Measurements from ENCODE around the gene ITPR1.

The ITPR1 gene

GRCh38 chr3:4637265-4637664 lies 144.1 kb downstream of the ITPR1 start:
- ChIA-PET CTCF (no interaction called here), POLR2A (ENCODE audit: low non-redundant PET) (no interaction called here)

GRCh38 chr3:4641863-4642563 lies 148.9 kb downstream of the ITPR1 start:
- no peak for DNase-seq (ENCODE audit: low spot score)
- ChIA-PET CTCF (interaction anchor here (1.7 kb wide), 1 partner anchor 8 kb away, joined by 5 read pairs; no protein-coding TSS in a partner anchor), POLR2A (ENCODE audit: low non-redundant PET) (no interaction called here)
- TF ChIP-seq, protein P1, sequence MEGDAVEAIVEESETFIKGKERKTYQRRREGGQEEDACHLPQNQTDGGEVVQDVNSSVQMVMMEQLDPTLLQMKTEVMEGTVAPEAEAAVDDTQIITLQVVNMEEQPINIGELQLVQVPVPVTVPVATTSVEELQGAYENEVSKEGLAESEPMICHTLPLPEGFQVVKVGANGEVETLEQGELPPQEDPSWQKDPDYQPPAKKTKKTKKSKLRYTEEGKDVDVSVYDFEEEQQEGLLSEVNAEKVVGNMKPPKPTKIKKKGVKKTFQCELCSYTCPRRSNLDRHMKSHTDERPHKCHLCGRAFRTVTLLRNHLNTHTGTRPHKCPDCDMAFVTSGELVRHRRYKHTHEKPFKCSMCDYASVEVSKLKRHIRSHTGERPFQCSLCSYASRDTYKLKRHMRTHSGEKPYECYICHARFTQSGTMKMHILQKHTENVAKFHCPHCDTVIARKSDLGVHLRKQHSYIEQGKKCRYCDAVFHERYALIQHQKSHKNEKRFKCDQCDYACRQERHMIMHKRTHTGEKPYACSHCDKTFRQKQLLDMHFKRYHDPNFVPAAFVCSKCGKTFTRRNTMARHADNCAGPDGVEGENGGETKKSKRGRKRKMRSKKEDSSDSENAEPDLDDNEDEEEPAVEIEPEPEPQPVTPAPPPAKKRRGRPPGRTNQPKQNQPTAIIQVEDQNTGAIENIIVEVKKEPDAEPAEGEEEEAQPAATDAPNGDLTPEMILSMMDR (conservative IDR thresholded peaks at IDR 0.05; ENCODE audit: low read depth): no peak
- no peak overlapping the region for H3K27ac ChIP-seq

More at GRCh38 chr3:4637265-4637664, 144.1 kb downstream of the ITPR1 start:
- no peak overlapping the region for H3K27ac ChIP-seq
- TF ChIP-seq, protein P1 (conservative IDR thresholded peaks at IDR 0.05; ENCODE audit: low read depth): no peak
- no peak for DNase-seq (ENCODE audit: low spot score)

DNA sequence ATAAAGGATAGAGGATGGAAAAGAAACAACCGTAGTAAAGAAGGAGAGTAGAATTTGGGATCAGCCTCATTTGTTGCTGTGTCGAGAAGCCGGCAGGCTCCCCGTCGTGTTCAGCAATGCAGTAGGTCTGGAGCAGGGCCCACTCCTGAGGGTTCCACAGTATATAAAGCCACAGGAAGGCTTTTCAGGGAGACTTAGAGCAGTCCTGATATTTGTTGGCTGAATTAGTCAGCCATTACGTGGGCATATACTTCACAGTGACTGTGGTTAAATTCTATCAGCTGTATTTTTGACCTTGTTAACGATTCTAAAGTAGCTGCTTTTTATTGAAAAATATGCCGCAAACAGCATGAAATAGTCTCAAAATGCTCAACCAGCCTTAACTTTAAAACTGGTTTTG lies 149.5 kb downstream of the ITPR1 start:
- TF ChIP-seq, protein P1 (conservative IDR thresholded peaks at IDR 0.05; ENCODE audit: low read depth): no peak
- H3K27ac ChIP-seq: no peak overlapping the region
- no peak for DNase-seq (ENCODE audit: low spot score)
- ChIA-PET CTCF (interaction anchor here (1.7 kb wide), 1 partner anchor 9 kb away, joined by 5 read pairs; no protein-coding TSS in a partner anchor), POLR2A (ENCODE audit: low non-redundant PET) (no interaction called here)

- TF ChIP-seq, protein P1 (conservative IDR thresholded peaks at IDR 0.05; ENCODE audit: low read depth): no peak
- no peak overlapping the region for H3K27ac ChIP-seq
- POLR2A ChIA-PET (ENCODE audit: low non-redundant PET): no interaction called here
- DNase-seq (ENCODE audit: low spot score): no peak
- CTCF ChIA-PET: no interaction called here
Observed at GRCh38 chr3:4643904-4644547, 150.9 kb downstream of the ITPR1 start.

GRCh38 chr3:4644951-4645350 lies 151.8 kb downstream of the ITPR1 start:
- DNase-seq (ENCODE audit: low spot score): no peak
- ChIA-PET POLR2A (ENCODE audit: low non-redundant PET) (no interaction called here), CTCF (no interaction called here)
- TF ChIP-seq, protein P1 (conservative IDR thresholded peaks at IDR 0.05; ENCODE audit: low read depth): no peak
- no peak overlapping the region for H3K27ac ChIP-seq

DNA sequence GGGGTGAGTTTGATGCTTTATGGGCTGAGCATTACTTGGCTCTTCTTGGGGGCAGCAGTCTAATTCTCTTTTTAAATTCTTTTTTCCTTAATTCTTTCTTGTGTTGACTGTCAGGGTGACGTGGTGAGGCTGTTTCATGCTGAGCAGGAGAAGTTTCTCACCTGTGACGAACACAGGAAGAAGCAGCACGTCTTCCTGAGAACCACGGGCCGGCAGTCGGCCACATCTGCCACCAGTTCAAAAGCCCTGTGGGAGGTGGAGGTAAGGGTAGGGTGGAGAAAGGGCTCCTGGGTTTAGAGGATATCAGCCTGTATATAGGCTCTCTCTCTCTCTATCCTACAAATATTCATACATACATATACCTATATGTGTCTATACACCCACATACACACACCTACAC lies 152.3 kb downstream of the ITPR1 start:
- no peak overlapping the region for H3K27ac ChIP-seq
- DNase-seq (ENCODE audit: low spot score): no peak
- TF ChIP-seq, protein P1 (conservative IDR thresholded peaks at IDR 0.05; ENCODE audit: low read depth): no peak
- POLR2A ChIA-PET (ENCODE audit: low non-redundant PET): no interaction called here
- CTCF ChIA-PET: no interaction called here
